Spleen (tissue), 7 donors: ENCODE data around the gene RANBP3.

Experiments
- CTCF ChIP-seq, 11 experiments: fragments of 200-600 bp in 7 of 11; fragments of 450-650 bp in 4 of 11; sonication (generic) in 4 of 11; IDR thresholded peaks in 8 of 11; conservative IDR thresholded peaks in 3 of 11; 1 replicate in 7 of 11; 2 replicates in 4 of 11; pipeline versions ENCODE4 v1.4.0 to v1.8.0; 2016 to 2021; ENCODE audit warnings: antibody characterized with exemption in 11 of 11, inconsistent platforms in 4 of 11, mild to moderate bottlenecking in 1 of 11
- POLR2A ChIP-seq, 3 donors: fragments of 450-650 bp; IDR thresholded peaks; one replicate each; pipeline ENCODE4 v1.5.1; 2017; ENCODE audit warnings: antibody characterized with exemption in 3 of 3, mild to moderate bottlenecking in 1 of 3
- POLR2AphosphoS5 ChIP-seq, 3 donors: sonication (generic); formaldehyde crosslinking; IDR thresholded peaks; one replicate each; pipeline ENCODE4 v1.5.1; 2017; ENCODE audit warnings: antibody characterized with exemption in 3 of 3
- donor health status: DM: no; HTN: no; CAD: no; lungs with moderate emphysema.
- donor health status: DM: no; HTN: no; CAD: no.
- donor health status: DM: no; HTN: no; CAD: no.

DNA sequence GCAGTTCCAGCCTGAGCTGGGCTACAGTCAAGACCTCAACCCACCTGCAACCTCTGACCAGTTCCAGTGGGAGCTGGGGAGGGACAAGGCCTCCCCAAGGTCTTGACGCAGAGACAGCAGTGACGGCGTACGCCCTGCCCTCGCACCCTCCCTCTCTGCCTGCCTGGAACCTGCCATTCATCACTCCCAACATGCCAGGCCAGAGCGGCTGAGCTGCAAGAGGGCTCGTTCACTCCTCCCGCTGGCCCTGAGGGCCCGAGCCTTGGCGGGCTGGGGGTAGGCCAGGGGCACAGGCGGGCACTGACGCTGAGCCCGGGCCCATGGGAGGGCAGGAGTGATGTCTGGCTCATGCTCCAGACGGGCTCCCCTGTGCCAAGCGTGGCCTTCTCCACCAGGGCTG lies 82.5 kb downstream of the RANBP3 start:
- TF ChIP-seq CTCF (IDR thresholded peaks at IDR 0.05 in 8 of 11, conservative IDR thresholded peaks at IDR 0.05 in 3 of 11) (no peak), POLR2A (IDR thresholded peaks at IDR 0.05) (no peak), POLR2AphosphoS5 (IDR thresholded peaks at IDR 0.05) (no peak)
